D721Med (cell line): ENCODE measurements around the gene TRERF1.

Experiments used
- DNase-seq: peaks from one replicate; pipeline ENCODE4 v3.0.0; 2011; ENCODE audit warnings: low spot score; ENCODE audit not compliant: insufficient read length
- FAIRE-seq: peaks from 2 replicates; lab custom pipeline; 2011; peaks lifted over from hg19 to GRCh38; lab: Jason Lieb, UNC
- CTCF ChIP-seq: IDR thresholded peaks from 2 replicates; pipeline ENCODE4 v1.5.1; 2012; ENCODE audit warnings: mild to moderate bottlenecking, control low read depth; ENCODE audit not compliant: insufficient read depth; ENCODE audit errors: missing control alignments

Gene TRERF1

GRCh38 chr6:42276034-42276890 lies 175.5 kb downstream of the TRERF1 start:
- FAIRE-seq (no peak), DNase-seq (peak; percentile 82)
- no peak for TF ChIP-seq CTCF

GRCh38 chr6:42275376-42276033 lies 176.2 kb downstream of the TRERF1 start:
- TF ChIP-seq CTCF = no peak
- DNase-seq = no peak
- FAIRE-seq = no peak

GRCh38 chr6:42274898-42275297 lies 176.8 kb downstream of the TRERF1 start:
- DNase-seq (no peak), FAIRE-seq (no peak)
- no peak for TF ChIP-seq CTCF

- DNase-seq (no peak), FAIRE-seq (no peak)
- TF ChIP-seq CTCF = no peak
Measured at GRCh38 chr6:42271834-42272805, 179.6 kb downstream of the TRERF1 start.

- no peak for DNase-seq
- no peak for TF ChIP-seq CTCF
- no peak for FAIRE-seq
Measured at GRCh38 chr6:42269974-42270510, 181.7 kb downstream of the TRERF1 start.

GRCh38 chr6:42269553-42269952 lies 182.2 kb downstream of the TRERF1 start:
- no peak for TF ChIP-seq CTCF
- FAIRE-seq (no peak), DNase-seq (no peak)
